NT2/D1 (cell line): ENCODE measurements around the gene OGFR.

Source experiments
- SUZ12 ChIP-seq: IDR thresholded peaks from 2 replicates; pipeline ENCODE4 v1.6.1; 2011; ENCODE audit not compliant: insufficient read length, insufficient read depth; ENCODE audit errors: extremely low read depth
- ZNF274 ChIP-seq: IDR thresholded peaks from 2 replicates; pipeline ENCODE4 v1.6.1; 2011; ENCODE audit warnings: mild to moderate bottlenecking, low read depth, low read length

DNA sequence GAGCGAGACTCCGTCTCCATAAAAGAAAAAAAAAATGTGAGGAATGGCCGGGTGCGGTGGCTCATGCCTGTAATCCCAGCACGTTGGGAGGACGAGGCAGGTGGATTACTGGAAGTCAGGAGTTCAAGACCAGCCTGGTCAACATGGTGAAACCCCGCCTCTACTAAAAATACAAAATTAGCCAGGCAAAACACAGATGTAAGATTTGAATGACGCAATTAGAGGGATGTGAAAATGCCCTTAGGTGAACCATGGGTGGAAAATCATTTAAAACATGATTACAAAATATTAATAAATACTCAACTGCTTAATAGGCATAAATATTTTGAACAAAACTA is 33.1 kb downstream of the OGFR start:
- no peak for TF ChIP-seq ZNF274
- no peak for TF ChIP-seq SUZ12
